H9 (cell line): ENCODE data around the gene HMGXB4. TPM values are rescaled to one million over a fixed set of nuclear protein-coding genes. Genes with fewer than 3 reads are reported as not detected.

Source experiments
- DNase-seq: peaks from one replicate; pipeline ENCODE4 v3.0.0-alpha.2; 2017
- H2AFZ ChIP-seq: one replicate; pipeline ENCODE4 v1.6.1; 2013; ENCODE audit warnings: mild to moderate bottlenecking, low read length, control low read depth, moderate library complexity
- H2AK5ac ChIP-seq: 2 replicates; pipeline ENCODE4 v1.6.1; 2013; ENCODE audit warnings: low read length, control low read depth, mixed read lengths; ENCODE audit not compliant: insufficient read length
- H2BK120ac ChIP-seq: one replicate; pipeline ENCODE4 v1.6.1; 2013; ENCODE audit warnings: low read depth, mild to moderate bottlenecking, low read length, control low read depth, inconsistent platforms; ENCODE audit not compliant: poor library complexity, severe bottlenecking
- H2BK12ac ChIP-seq: 2 replicates; pipeline ENCODE4 v1.6.1; 2013; ENCODE audit warnings: low read length, control low read depth, mixed read lengths, low read depth; ENCODE audit not compliant: insufficient read length
- H2BK15ac ChIP-seq: 2 replicates; pipeline ENCODE4 v1.6.1; 2013; ENCODE audit warnings: low read depth, low read length, control low read depth
- H2BK20ac ChIP-seq: one replicate; pipeline ENCODE4 v1.6.1; 2013; ENCODE audit warnings: low read depth, mild to moderate bottlenecking, low read length, control low read depth, inconsistent platforms; ENCODE audit not compliant: poor library complexity, severe bottlenecking
- H2BK5ac ChIP-seq: 2 replicates; pipeline ENCODE4 v1.6.1; 2013; ENCODE audit warnings: low read length, control low read depth, mixed read lengths; ENCODE audit not compliant: insufficient read length
- H3K14ac ChIP-seq: 2 replicates; pipeline ENCODE4 v1.6.1; 2013; ENCODE audit warnings: low read length, control low read depth; ENCODE audit not compliant: insufficient read depth
- H3K18ac ChIP-seq: 2 replicates; pipeline ENCODE4 v1.6.1; 2013; ENCODE audit warnings: low read depth, mild to moderate bottlenecking, mixed read lengths, low read length, control low read depth; ENCODE audit not compliant: insufficient read length
- H3K23ac ChIP-seq: 2 replicates; pipeline ENCODE4 v1.6.1; 2013; ENCODE audit warnings: low read length, control low read depth, mixed read lengths, low read depth; ENCODE audit not compliant: insufficient read length
- H3K23me2 ChIP-seq: 2 replicates; pipeline ENCODE4 v1.6.1; 2013; ENCODE audit warnings: low read depth, mild to moderate bottlenecking, mixed read lengths, low read length, control low read depth; ENCODE audit not compliant: insufficient read length, poor library complexity, severe bottlenecking
- H3K27ac ChIP-seq: 2 replicates; pipeline ENCODE4 v1.5.1; 2013; ENCODE audit warnings: low read length, control low read depth, mixed read lengths, low read depth; ENCODE audit not compliant: insufficient read length
- H3K27me3 ChIP-seq: 2 replicates; pipeline ENCODE4 v1.6.1; 2013; ENCODE audit warnings: low read length, control low read depth, inconsistent platforms; ENCODE audit not compliant: insufficient read depth
- H3K4ac ChIP-seq: 2 replicates; pipeline ENCODE4 v1.6.1; 2013; ENCODE audit warnings: low read depth, mild to moderate bottlenecking, control low read depth, inconsistent platforms, low read length, moderate library complexity
- H3K4me1 ChIP-seq: 2 replicates; pipeline ENCODE4 v1.6.1; 2013; ENCODE audit warnings: low read length, control low read depth, inconsistent platforms; ENCODE audit not compliant: insufficient read depth
- H3K4me2 ChIP-seq: 2 replicates; pipeline ENCODE4 v1.6.1; 2013; ENCODE audit warnings: low read length, control low read depth, mixed read lengths; ENCODE audit not compliant: insufficient read length, insufficient read depth
- H3K56ac ChIP-seq: 2 replicates; pipeline ENCODE4 v1.6.1; 2013; ENCODE audit warnings: low read depth, mild to moderate bottlenecking, mixed read lengths, low read length, control low read depth; ENCODE audit not compliant: insufficient read length
- H3K79me1 ChIP-seq: 2 replicates; pipeline ENCODE4 v1.6.1; 2013; ENCODE audit warnings: low read depth, mild to moderate bottlenecking, moderate library complexity, low read length, control low read depth, inconsistent platforms; ENCODE audit not compliant: insufficient read depth, poor library complexity, severe bottlenecking
- H3K79me2 ChIP-seq: 2 replicates; pipeline ENCODE4 v1.6.1; 2013; ENCODE audit warnings: low read length, control low read depth, inconsistent platforms; ENCODE audit not compliant: insufficient read depth
- H3K9ac ChIP-seq: 2 replicates; pipeline ENCODE4 v1.6.1; 2013; ENCODE audit warnings: low read length, control low read depth, mixed read lengths; ENCODE audit not compliant: insufficient read length; ENCODE audit errors: extremely low read depth
- H3K9me3 ChIP-seq: one replicate; pipeline ENCODE4 v1.6.1; 2013; ENCODE audit warnings: low read depth, low read length, inconsistent platforms; ENCODE audit not compliant: control insufficient read depth
- H3T11ph ChIP-seq: one replicate; pipeline ENCODE4 v1.6.1; 2013; ENCODE audit warnings: mild to moderate bottlenecking, low read length, control low read depth, inconsistent platforms
- H4K20me1 ChIP-seq: one replicate; pipeline ENCODE4 v1.6.1; 2013; ENCODE audit not compliant: control insufficient read depth, insufficient read length, insufficient read depth
- H4K5ac ChIP-seq: 2 replicates; pipeline ENCODE4 v1.6.1; 2013; ENCODE audit warnings: low read depth, mild to moderate bottlenecking, mixed read lengths, low read length, control low read depth; ENCODE audit not compliant: insufficient read length
- H4K8ac ChIP-seq: replicated peaks from 2 replicates; pipeline ENCODE4 v1.6.1; 2013; ENCODE audit warnings: low read length, control low read depth, mixed read lengths, low read depth; ENCODE audit not compliant: insufficient read length
- H4K91ac ChIP-seq: 2 replicates; pipeline ENCODE4 v1.6.1; 2013; ENCODE audit warnings: low read depth, mild to moderate bottlenecking, moderate library complexity, mixed read lengths, low read length, control low read depth; ENCODE audit not compliant: insufficient read length
- H3K27ac Mint-ChIP-seq, 3 experiments: 2 replicates in 2 of 3; 3 replicates in 1 of 3; pipeline ENCODE4 v1.8.0; 2020 to 2021; ENCODE audit warnings: mixed read lengths in 3 of 3, mild to moderate bottlenecking in 1 of 3, moderate library complexity in 1 of 3
- H3K27me3 Mint-ChIP-seq: 2 replicates; pipeline ENCODE4 v1.8.0; 2021; ENCODE audit warnings: low read depth, mild to moderate bottlenecking, moderate library complexity, mixed read lengths
- H3K36me3 Mint-ChIP-seq, 3 experiments: 2 replicates in 2 of 3; 3 replicates in 1 of 3; pipeline ENCODE4 v1.8.0; 2020 to 2021; ENCODE audit warnings: low read depth in 3 of 3, mixed read lengths in 3 of 3; ENCODE audit not compliant: insufficient read depth in 1 of 3
- H3K4me1 Mint-ChIP-seq, 2 experiments: 2 replicates each; pipeline ENCODE4 v1.8.0; 2020; ENCODE audit warnings: mixed read lengths in 2 of 2
- H3K4me3 Mint-ChIP-seq, 2 experiments: 2 replicates in 1 of 2; 3 replicates in 1 of 2; pipeline ENCODE4 v1.8.0; 2020 to 2021; ENCODE audit warnings: mild to moderate bottlenecking in 2 of 2, mixed read lengths in 2 of 2, moderate library complexity in 1 of 2
- H3K9me3 Mint-ChIP-seq, 2 experiments: 2 replicates in 1 of 2; 3 replicates in 1 of 2; pipeline ENCODE4 v1.8.0; 2020; ENCODE audit warnings: mild to moderate bottlenecking in 2 of 2, mixed read lengths in 2 of 2, moderate library complexity in 1 of 2
- CTCF ChIP-seq: fragments of 200-600 bp; sonication (generic); conservative IDR thresholded peaks from 3 replicates; pipeline ENCODE4 v1.8.0; 2021; ENCODE audit warnings: antibody characterized with exemption, mild to moderate bottlenecking
- WGBS: extraction: QIAGEN DNeasy Blood & Tissue Kit; methylation state at CpG from one replicate; pipeline ENCODE4 v1.1.7; 2013; ENCODE audit warnings: missing lambda C conversion rate, low lambda C conversion rate, mixed read lengths; ENCODE audit not compliant: insufficient read length; ENCODE audit errors: extremely low coverage; 5-methylcytosine and 5-hydroxymethylcytosine counted together
- total RNA-seq: library from RNA; stranded (reverse); gene quantifications from 2 replicates; pipeline ENCODE4 v1.2.1, GENCODE V29; 2021

Gene HMGXB4
- total RNA-seq, 1 experiment from 2014 or later, result 33.5 TPM

- peaks cover 5 to 10% (median 7%) of the 10 kb centered on the region in 3 experiments; a peak in 4 of 7 replicates for H3K36me3 Mint-ChIP-seq
- Histone ChIP-seq H4K5ac (no peak overlapping the region), H3T11ph (no peak overlapping the region), H3K56ac (no peak overlapping the region), H2AFZ (no peak overlapping the region), H3K4me2 (no peak overlapping the region), H3K9ac (no peak overlapping the region), H3K9me3 (no peaks in the 10 kb centered on the region), H2BK5ac (no peak overlapping the region), H4K20me1 (no peaks in the 10 kb centered on the region), H2AK5ac (no peak overlapping the region), H3K79me1 (no peaks in the 10 kb centered on the region), H2BK15ac (no peak overlapping the region), H3K27me3 (no peaks in the 10 kb centered on the region), H2BK120ac (no peak overlapping the region), H3K23me2 (no peaks in the 10 kb centered on the region), H3K23ac (no peak overlapping the region), H3K4ac (no peak overlapping the region), H3K79me2 (no peaks in the 10 kb centered on the region; the same call in 1 of the 2 replicates), H2BK12ac (no peak overlapping the region), H4K91ac (no peak overlapping the region), H2BK20ac (no peak overlapping the region), H4K8ac (no peak overlapping the region), H3K4me1 (no peaks in the 10 kb centered on the region), H3K27ac (no peak overlapping the region), H3K14ac (no peak overlapping the region), H3K18ac (no peak overlapping the region)
- H3K9me3 Mint-ChIP-seq, result no peaks in the 10 kb centered on the region
- H3K27me3 Mint-ChIP-seq, result no peaks in the 10 kb centered on the region
- H3K4me3 Mint-ChIP-seq, result no peak overlapping the region
- no peak for TF ChIP-seq CTCF
- no peak for DNase-seq
- WGBS, result 100% methylated on average over 1 of the region's 26 CpGs
- no peaks in the 10 kb centered on the region for H3K4me1 Mint-ChIP-seq
- H3K27ac Mint-ChIP-seq, result no peak overlapping the region
Observed at GRCh38 chr22:35343664-35344550, 86.6 kb downstream of the HMGXB4 start.
